Pancreas (tissue), 10 donors: ENCODE results near the gene ATG9B. TPM values are rescaled to one million over a fixed set of nuclear protein-coding genes. Genes with fewer than 3 reads are reported as not detected.

Experiments used
- ATAC-seq, 4 donors: fragments of 200-7000 bp; cut with Tn5 transposase; one replicate each; pipeline versions ENCODE4 v1.8.0 to v1.9.1; 2020; ENCODE audit warnings: mild to moderate bottlenecking in 4 of 4, moderate library complexity in 4 of 4
- DNase-seq, 6 donors: peaks; one replicate each; pipeline ENCODE4 v3.0.0-alpha.2; 2020
- FAIRE-seq: peaks from 2 replicates; lab custom pipeline; 2012; peaks lifted over from hg19 to GRCh38; lab: Jason Lieb, UNC
- H3K27ac ChIP-seq, 4 donors: fragments of 200-600 bp; sonication (generic); 1 replicate in 3 of 4; 2 replicates in 1 of 4; pipeline versions ENCODE4 v1.5.0 to v1.8.0; 2020
- H3K27me3 ChIP-seq, 4 donors: fragments of 200-600 bp; one replicate each; pipeline ENCODE4 v1.8.0; 2021
- H3K36me3 ChIP-seq, 3 donors: fragments of 200-600 bp; sonication (generic) in 1 of 3; one replicate each; pipeline versions ENCODE4 v1.5.0 to v1.8.0; 2020 to 2021
- H3K4me1 ChIP-seq, 3 donors: fragments of 200-600 bp; one replicate each; pipeline ENCODE4 v1.8.0; 2021
- H3K4me3 ChIP-seq, 4 donors: fragments of 200-600 bp; sonication (generic) in 2 of 4; one replicate each; pipeline versions ENCODE4 v1.5.0 to v1.8.0; 2020 to 2021
- H3K9me3 ChIP-seq, 4 donors: fragments of 200-600 bp; one replicate each; pipeline ENCODE4 v1.8.0; 2021
- CTCF ChIP-seq, 4 donors: fragments of 200-600 bp; sonication (generic) in 3 of 4; IDR thresholded peaks; one replicate each; pipeline versions ENCODE4 v1.5.0 to v1.8.0; 2021; ENCODE audit warnings: antibody characterized with exemption in 4 of 4
- WGBS, 2 donors: extraction: QIAGEN DNeasy Blood & Tissue Kit; methylation state at CpG; one replicate each; pipeline ENCODE4 v1.1.7; 2013; 5-methylcytosine and 5-hydroxymethylcytosine counted together
- intact Hi-C, 3 donors: fragments of 100-400 bp; cut with DNase I; formaldehyde crosslinking; loops; one replicate each; pipeline versions ENCODE4 v1.11.1 to v1.14.2; 2022
- polyA plus RNA-seq, 2 donors: library from polyadenylated mRNA; stranded (reverse); fragments of 200-250 nt; gene quantifications; one replicate each; pipeline ENCODE4 v1.2.3, GENCODE V29; 2013
- total RNA-seq, 6 donors: library from RNA; stranded (reverse); fragmentation: NEBNext Ultra II Directional in 4 of 6; extraction: Animal tissue kit (Norgen Biotek cat#: 25700) in 4 of 6; gene quantifications; one replicate each; pipeline versions ENCODE4 v1.2.1 to v1.2.4, GENCODE V29; 2021 to 2023
- donor health status: healthy with polysubstance abuse.
- donor health status: DM: no; HTN: no; CAD: no; lungs with moderate emphysema.
- donor health status: DM: no; HTN: no; CAD: no.
- donor health status: control.
- donor health status: control.
- donor health status: Bipolar disorder and iron deficiency.
- donor health status: DM: yes; HTN: yes; CAD: no.
- donor health status: DM: no; HTN: no; CAD: no.
- donor health status: DM: no; HTN: no; CAD: no.
- donor health status: DM: yes; HTN: yes; CAD: no.

The ATG9B gene
- total and polyA plus RNA-seq, 8 donors: 0.06 to 1.5 (median 0.28) TPM; not detected in 1

GRCh38 chr7:151069841-151070573 lies 45.7 kb upstream of the ATG9B start:
- no peaks in the 10 kb centered on the region for H3K9me3 ChIP-seq
- no peak for ATAC-seq
- TF ChIP-seq CTCF (IDR thresholded peaks at IDR 0.05): no peak

GRCh38 chr7:151068069-151068773 lies 43.9 kb upstream of the ATG9B start:
- no peak overlapping the region for H3K4me3 ChIP-seq
- no peak for TF ChIP-seq CTCF (IDR thresholded peaks at IDR 0.05)
- no peaks in the 10 kb centered on the region for H3K9me3 ChIP-seq
- no peak overlapping the region for H3K27ac ChIP-seq
- intact Hi-C loops: no loop called here
- 84 to 87% methylated on average over 12 of the region's 12 CpGs for WGBS, 2 donors
- FAIRE-seq (no peak), DNase-seq (no peak), ATAC-seq (no peak)
- H3K27me3 ChIP-seq: no peaks in the 10 kb centered on the region
- H3K36me3 ChIP-seq: peaks cover 3 to 69% (median 47%) of the 10 kb centered on the region in 3 donors
- H3K4me1 ChIP-seq: peaks cover 0 to 18% (median 0%) of the 10 kb centered on the region in 3 donors

More at GRCh38 chr7:151069841-151070573, 45.7 kb upstream of the ATG9B start:
- DNase-seq (peak in 1 of 6 donors; percentile 69), FAIRE-seq (no peak)
- Histone ChIP-seq H3K27ac (no peak overlapping the region), H3K4me3 (no peak overlapping the region), H3K36me3 (peaks cover 3 to 79% (median 51%) of the 10 kb centered on the region in 3 donors), H3K27me3 (no peaks in the 10 kb centered on the region), H3K4me1 (peaks cover 0 to 4% (median 0%) of the 10 kb centered on the region in 3 donors)
- intact Hi-C loops: no loop called here
- 91 to 94% methylated on average over 17 of the region's 17 CpGs for WGBS, 2 donors

GRCh38 chr7:151066273-151066974 lies 42.1 kb upstream of the ATG9B start:
- H3K36me3 ChIP-seq: peaks cover 3 to 60% (median 36%) of the 10 kb centered on the region in 3 donors
- no peaks in the 10 kb centered on the region for H3K27me3 ChIP-seq
- ATAC-seq (no peak), DNase-seq (no peak), FAIRE-seq (no peak)
- TF ChIP-seq CTCF (IDR thresholded peaks at IDR 0.05): no peak
- 90 to 91% methylated on average over 35 to 39 of the region's 39 CpGs for WGBS, 2 donors
- no peak overlapping the region for H3K4me3 ChIP-seq
- H3K27ac ChIP-seq: no peak overlapping the region
- H3K4me1 ChIP-seq: peaks cover 5 to 24% (median 7%) of the 10 kb centered on the region in 3 donors
- intact Hi-C loops: no loop called here
- H3K9me3 ChIP-seq: no peaks in the 10 kb centered on the region

- TF ChIP-seq CTCF (IDR thresholded peaks at IDR 0.05): no peak
- Histone ChIP-seq H3K36me3 (peaks cover 3 to 51% (median 31%) of the 10 kb centered on the region in 3 donors), H3K9me3 (no peaks in the 10 kb centered on the region), H3K27me3 (no peaks in the 10 kb centered on the region), H3K4me3 (no peak overlapping the region), H3K4me1 (peaks cover 9 to 26% (median 15%) of the 10 kb centered on the region in 3 donors), H3K27ac (no peak overlapping the region)
- intact Hi-C loops: loop anchor here in 1 of 3 donors (2.0 kb wide), 1 partner anchor 13 kb away; no protein-coding TSS in a partner anchor
- ATAC-seq (no peak), DNase-seq (no peak), FAIRE-seq (no peak)
- WGBS, 2 donors: 64 to 71% methylated on average over 14 of the region's 14 CpGs
Measured at GRCh38 chr7:151065516-151065915, 41.2 kb upstream of the ATG9B start.
